Activated CD4-positive, alpha-beta memory T cell treated with anti-CD3 and anti-CD28 coated beads for 36 hours (primary cell): ENCODE results near the gene MIER2. TPM values are rescaled to one million over a fixed set of nuclear protein-coding genes. Genes with fewer than 3 reads are reported as not detected.
"Not testable (repeated sequence)": the region's sequence is repeated elsewhere in the genome, so short reads cannot be mapped to it uniquely, and the experiment has no call there.

ENCODE experiments used
- CTCF ChIA-PET: fragments of 350-600 bp; sonication (Branson Sonifier 250); formaldehyde crosslinking; loops from one replicate; lab custom pipeline; 2021; ENCODE audit warnings: antibody characterized with exemption, inconsistent platforms; lab: Charles Lee
- POLR2A ChIA-PET: fragments of 350-600 bp; sonication (Branson Sonifier 250); formaldehyde crosslinking; loops from one replicate; lab custom pipeline; 2021; ENCODE audit warnings: antibody characterized with exemption; lab: Charles Lee
- DNase-seq: peaks from one replicate; pipeline ENCODE4 v3.0.0-alpha.2; 2020
- H3K27ac Mint-ChIP-seq: one replicate; pipeline ENCODE4 v1.8.0; 2021; ENCODE audit warnings: mixed read lengths
- H3K27me3 Mint-ChIP-seq: one replicate; pipeline ENCODE4 v1.8.0; 2021; ENCODE audit warnings: mixed read lengths
- H3K36me3 Mint-ChIP-seq: one replicate; pipeline ENCODE4 v1.8.0; 2021; ENCODE audit warnings: mixed read lengths
- H3K4me1 Mint-ChIP-seq: one replicate; pipeline ENCODE4 v1.8.0; 2021; ENCODE audit warnings: low read depth, mixed read lengths
- H3K4me3 Mint-ChIP-seq: one replicate; pipeline ENCODE4 v1.8.0; 2021; ENCODE audit warnings: mild to moderate bottlenecking, mixed read lengths
- H3K9me3 Mint-ChIP-seq: one replicate; pipeline ENCODE4 v1.8.0; 2021; ENCODE audit warnings: mixed read lengths
- intact Hi-C: fragments of 100-400 bp; cut with micrococcal nuclease; formaldehyde crosslinking; loops from one replicate; pipeline ENCODE4 v1.15.1; 2023
- total RNA-seq, 2 experiments: library from RNA; stranded (reverse); gene quantifications; one replicate each; pipeline ENCODE4 v1.2.3, GENCODE V29; 2021

The MIER2 gene
- total RNA-seq, 2 experiments from 2014 or later = 22.1 to 23.1 TPM

GRCh38 chr19:281992-282391, 62.6 kb downstream of the MIER2 start:
- Mint-ChIP-seq H3K4me1 (no peaks in the 10 kb centered on the region), H3K4me3 (no peak overlapping the region), H3K27ac (no peak overlapping the region), H3K9me3 (no peaks in the 10 kb centered on the region), H3K36me3 (no peaks in the 10 kb centered on the region), H3K27me3 (peaks cover 23% of the 10 kb centered on the region)
- DNase-seq = no peak
- intact Hi-C loops = no loop called here
- POLR2A ChIA-PET = no interaction called here
- CTCF ChIA-PET = no interaction called here

DNA sequence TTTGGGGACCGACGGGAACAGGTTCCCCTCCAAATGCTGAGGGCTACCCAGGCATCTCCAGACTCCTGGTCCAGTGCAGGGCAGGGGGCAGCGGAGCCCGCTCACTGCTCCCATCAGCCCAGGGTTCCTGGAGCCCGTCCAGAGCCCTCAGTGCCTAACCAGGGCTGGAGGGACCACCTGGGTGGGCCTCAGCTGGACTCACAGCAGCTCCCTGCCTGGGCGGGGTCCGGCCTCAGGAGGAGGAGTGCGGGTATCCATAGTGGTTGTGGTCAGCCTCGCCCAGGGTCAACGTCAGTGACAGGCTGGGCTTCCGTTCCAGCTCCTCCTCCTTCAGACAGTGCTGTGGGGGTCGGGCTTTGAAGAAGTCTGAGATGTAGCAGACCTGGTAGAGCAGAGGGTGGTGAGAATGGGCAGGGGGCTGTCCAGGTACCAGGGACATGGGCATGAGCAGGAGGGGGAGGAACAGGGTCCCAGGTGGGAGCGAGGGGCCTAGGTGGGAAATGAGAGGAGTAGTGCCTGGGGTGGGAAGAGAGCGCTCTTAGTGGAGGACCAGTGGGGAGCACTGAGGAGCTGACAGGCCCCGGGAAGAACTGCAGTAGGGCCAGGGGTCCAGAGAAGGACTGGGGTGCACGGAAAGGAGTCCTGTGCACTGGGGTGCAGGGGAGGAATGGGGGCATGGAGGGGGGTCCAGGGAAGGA, 63.3 kb downstream of the MIER2 start:
- Mint-ChIP-seq H3K4me1 (no peaks in the 10 kb centered on the region), H3K36me3 (no peaks in the 10 kb centered on the region), H3K9me3 (no peaks in the 10 kb centered on the region), H3K27me3 (peaks cover 27% of the 10 kb centered on the region), H3K27ac (no peak overlapping the region), H3K4me3 (no peak overlapping the region)
- intact Hi-C loops = no loop called here
- ChIA-PET CTCF (no interaction called here), POLR2A (no interaction called here)
- no peak for DNase-seq

GRCh38 chr19:280541-281009, 64.0 kb downstream of the MIER2 start:
- ChIA-PET POLR2A (no interaction called here), CTCF (no interaction called here)
- intact Hi-C loops = no loop called here
- no peak for DNase-seq
- H3K27me3 Mint-ChIP-seq = peaks cover 31% of the 10 kb centered on the region
- H3K4me1 Mint-ChIP-seq = no peaks in the 10 kb centered on the region
- no peaks in the 10 kb centered on the region for H3K9me3 Mint-ChIP-seq
- no peaks in the 10 kb centered on the region for H3K36me3 Mint-ChIP-seq
- H3K4me3 Mint-ChIP-seq = no peak overlapping the region
- no peak overlapping the region for H3K27ac Mint-ChIP-seq

GRCh38 chr19:279656-280055, 64.9 kb downstream of the MIER2 start:
- no peak overlapping the region for H3K27ac Mint-ChIP-seq
- H3K4me1 Mint-ChIP-seq = no peaks in the 10 kb centered on the region
- intact Hi-C loops = no loop called here
- H3K36me3 Mint-ChIP-seq = no peaks in the 10 kb centered on the region
- H3K4me3 Mint-ChIP-seq = no peak overlapping the region
- no peak for DNase-seq
- ChIA-PET POLR2A (no interaction called here), CTCF (interaction anchor here (0.7 kb wide), 1 partner anchor 32 kb away, joined by 4 read pairs; no protein-coding TSS in a partner anchor)
- peaks cover 36% of the 10 kb centered on the region for H3K27me3 Mint-ChIP-seq
- H3K9me3 Mint-ChIP-seq = no peaks in the 10 kb centered on the region

DNA sequence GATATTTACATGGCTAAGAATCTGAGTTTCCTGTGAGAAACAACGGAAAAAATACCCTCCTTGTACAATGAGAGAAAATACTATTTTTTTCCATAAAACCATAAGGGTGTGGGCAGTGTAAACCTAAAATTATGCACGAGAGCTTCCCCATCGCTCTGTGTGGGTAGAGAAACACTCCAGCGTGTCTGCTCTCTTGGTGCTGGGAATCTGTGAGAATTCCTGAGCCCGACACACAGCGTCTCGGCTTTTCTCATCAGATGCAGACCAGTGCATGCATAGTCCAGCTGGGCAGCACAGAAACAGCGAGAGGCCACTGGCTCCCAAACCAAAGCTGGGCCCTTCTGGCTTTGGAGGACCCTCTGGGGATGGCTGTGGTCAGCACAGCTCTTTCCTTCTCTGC, 65.4 kb downstream of the MIER2 start:
- no peaks in the 10 kb centered on the region for H3K4me1 Mint-ChIP-seq
- no peaks in the 10 kb centered on the region for H3K36me3 Mint-ChIP-seq
- DNase-seq = no peak
- H3K4me3 Mint-ChIP-seq = no peak overlapping the region
- H3K27ac Mint-ChIP-seq = no peak overlapping the region
- POLR2A ChIA-PET = no interaction called here
- intact Hi-C loops = no loop called here
- H3K27me3 Mint-ChIP-seq = peaks cover 34% of the 10 kb centered on the region
- no peaks in the 10 kb centered on the region for H3K9me3 Mint-ChIP-seq
- CTCF ChIA-PET = interaction anchor here (0.7 kb wide), 1 partner anchor 32 kb away, joined by 4 read pairs; no protein-coding TSS in a partner anchor

GRCh38 chr19:277581-278165, 66.9 kb downstream of the MIER2 start:
- ChIA-PET POLR2A (no interaction called here), CTCF (interaction anchor here (0.6 to 1.4 kb wide), 2 partner anchors 10 to 11 kb away, joined by 3 read pairs; no protein-coding TSS in a partner anchor)
- H3K4me1 Mint-ChIP-seq = no peaks in the 10 kb centered on the region
- H3K36me3 Mint-ChIP-seq = no peaks in the 10 kb centered on the region
- no peak overlapping the region for H3K27ac Mint-ChIP-seq
- DNase-seq = no peak
- peaks cover 34% of the 10 kb centered on the region for H3K27me3 Mint-ChIP-seq
- intact Hi-C loops = no loop called here
- no peak overlapping the region for H3K4me3 Mint-ChIP-seq
- no peaks in the 10 kb centered on the region for H3K9me3 Mint-ChIP-seq

- DNase-seq = no peak
- peaks cover 33% of the 10 kb centered on the region for H3K27me3 Mint-ChIP-seq
- ChIA-PET POLR2A (no interaction called here), CTCF (interaction anchor here (0.6 to 1.4 kb wide), 2 partner anchors 9 to 10 kb away, joined by 3 read pairs; no protein-coding TSS in a partner anchor)
- no peaks in the 10 kb centered on the region for H3K36me3 Mint-ChIP-seq
- H3K4me1 Mint-ChIP-seq = no peaks in the 10 kb centered on the region
- H3K27ac Mint-ChIP-seq = no peak overlapping the region
- H3K9me3 Mint-ChIP-seq = no peaks in the 10 kb centered on the region
- intact Hi-C loops = no loop called here
- no peak overlapping the region for H3K4me3 Mint-ChIP-seq
Measured at GRCh38 chr19:277131-277530, 67.5 kb downstream of the MIER2 start.

DNA sequence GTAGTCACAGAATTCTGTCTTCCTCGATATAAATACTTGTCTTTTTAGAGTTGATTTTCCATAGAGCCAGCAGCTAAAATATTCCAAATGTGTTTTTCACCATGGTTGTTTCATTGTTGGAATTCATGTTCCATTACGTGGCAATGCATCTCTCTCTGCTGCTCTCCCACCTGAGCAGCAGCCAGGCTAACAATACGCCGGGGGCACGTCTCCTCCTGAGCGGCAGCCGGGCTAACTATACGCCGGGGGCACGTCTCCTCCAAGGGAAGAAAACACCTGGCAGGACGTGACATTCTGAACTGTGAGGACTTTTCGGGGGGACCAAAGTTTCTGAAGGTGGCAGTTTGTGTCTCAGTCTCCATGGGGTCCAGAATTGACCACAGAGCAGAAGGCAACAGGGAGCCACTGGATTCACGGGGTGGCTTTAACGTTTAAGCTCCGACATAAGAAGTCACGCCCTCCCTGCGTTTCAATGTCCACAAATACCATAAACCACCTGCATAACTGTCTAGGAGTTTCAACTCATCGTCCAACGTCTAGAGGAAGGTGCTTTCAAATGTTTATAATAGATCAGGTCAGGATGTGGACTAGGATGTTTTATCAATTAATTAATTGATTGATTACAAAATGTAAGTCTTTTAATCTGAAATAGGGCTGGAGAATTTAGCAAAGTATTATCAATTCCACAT, 68.5 kb downstream of the MIER2 start:
- H3K4me1 Mint-ChIP-seq = no peaks in the 10 kb centered on the region
- H3K36me3 Mint-ChIP-seq = no peaks in the 10 kb centered on the region
- H3K27ac Mint-ChIP-seq = no peak overlapping the region
- no peak overlapping the region for H3K4me3 Mint-ChIP-seq
- CTCF ChIA-PET = interaction anchor here (1.4 kb wide), 1 partner anchor 8 kb away, joined by 3 read pairs; no protein-coding TSS in a partner anchor
- POLR2A ChIA-PET = no interaction called here
- H3K9me3 Mint-ChIP-seq = no peaks in the 10 kb centered on the region
- H3K27me3 Mint-ChIP-seq = peaks cover 41% of the 10 kb centered on the region
- intact Hi-C loops = no loop called here
- DNase-seq = no peak

DNA sequence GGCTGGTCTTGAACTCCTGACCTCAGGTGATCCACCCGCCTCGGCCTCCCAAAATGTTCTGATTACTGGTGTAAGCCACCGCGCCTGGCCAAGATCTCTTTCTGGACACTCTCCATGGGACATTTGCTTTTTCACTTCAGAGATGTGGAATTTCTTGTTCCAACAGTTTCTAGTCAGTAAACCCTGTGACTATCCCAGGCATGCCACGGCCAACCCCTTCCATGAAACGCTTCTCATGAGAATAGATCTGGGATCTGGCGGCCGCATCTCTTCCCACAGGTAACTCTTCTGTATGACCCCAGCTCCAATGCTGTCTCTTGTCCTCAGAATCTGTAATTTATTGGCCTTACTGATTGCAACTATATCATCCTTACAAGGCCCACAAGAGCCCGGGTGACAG, 69.6 kb downstream of the MIER2 start:
- intact Hi-C loops = no loop called here
- H3K36me3 Mint-ChIP-seq = no peaks in the 10 kb centered on the region
- peaks cover 42% of the 10 kb centered on the region for H3K27me3 Mint-ChIP-seq
- ChIA-PET CTCF (no interaction called here), POLR2A (no interaction called here)
- H3K9me3 Mint-ChIP-seq = no peaks in the 10 kb centered on the region
- no peak overlapping the region for H3K27ac Mint-ChIP-seq
- no peak for DNase-seq
- no peaks in the 10 kb centered on the region for H3K4me1 Mint-ChIP-seq
- H3K4me3 Mint-ChIP-seq = no peak overlapping the region

DNA sequence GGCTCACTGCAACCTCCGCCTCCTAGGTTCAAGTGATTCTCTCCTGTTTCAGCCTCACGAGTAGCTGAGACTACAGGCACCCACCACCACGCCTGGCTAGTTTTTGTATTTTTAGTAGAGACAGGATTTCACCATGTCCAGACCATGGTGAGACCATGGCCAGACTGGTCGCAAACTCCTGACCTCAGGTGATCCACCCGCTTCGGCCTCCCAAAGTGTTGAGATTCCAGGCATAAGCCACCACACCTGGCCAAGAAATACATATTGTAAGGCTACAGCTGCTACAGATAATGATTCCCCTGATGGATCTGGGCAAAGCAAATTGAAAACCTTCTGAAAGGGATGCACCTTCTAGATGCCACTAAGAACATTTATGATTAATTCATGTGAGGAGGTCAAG, 71.2 kb downstream of the MIER2 start:
- peaks cover 42% of the 10 kb centered on the region for H3K27me3 Mint-ChIP-seq
- no peaks in the 10 kb centered on the region for H3K36me3 Mint-ChIP-seq
- H3K4me3 Mint-ChIP-seq = no peak overlapping the region
- CTCF ChIA-PET = interaction anchor here (1.0 kb wide), 1 partner anchor 23 kb away, joined by 3 read pairs; no protein-coding TSS in a partner anchor
- no peak overlapping the region for H3K27ac Mint-ChIP-seq
- H3K4me1 Mint-ChIP-seq = no peaks in the 10 kb centered on the region
- no peak for DNase-seq
- POLR2A ChIA-PET = no interaction called here
- intact Hi-C loops = no loop called here
- no peaks in the 10 kb centered on the region for H3K9me3 Mint-ChIP-seq

DNA sequence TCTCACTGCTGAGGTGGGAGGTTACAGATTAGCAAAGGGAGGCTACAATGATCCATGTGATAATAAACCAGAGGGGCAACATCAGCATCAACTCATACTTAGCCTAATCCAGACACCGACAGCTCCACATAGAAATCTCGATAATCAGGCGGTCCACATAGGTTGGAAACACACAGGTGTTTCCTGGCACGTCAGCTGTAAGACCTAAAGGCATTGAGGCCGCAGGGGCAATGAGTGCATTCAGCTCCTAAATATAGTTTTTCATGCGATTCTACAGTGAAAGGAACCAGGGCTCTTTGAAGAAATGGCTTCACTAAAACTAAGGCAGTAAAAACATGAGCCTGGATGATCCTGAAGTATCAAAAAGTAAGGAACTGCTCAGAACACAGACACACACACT, 72.7 kb downstream of the MIER2 start:
- no peak for DNase-seq
- H3K4me3 Mint-ChIP-seq = no peak overlapping the region
- peaks cover 5% of the 10 kb centered on the region for H3K4me1 Mint-ChIP-seq
- POLR2A ChIA-PET = no interaction called here
- CTCF ChIA-PET = interaction anchor here (0.8 kb wide), 1 partner anchor 22 kb away, joined by 4 read pairs; no protein-coding TSS in a partner anchor
- intact Hi-C loops = no loop called here
- peaks cover 37% of the 10 kb centered on the region for H3K27me3 Mint-ChIP-seq
- H3K36me3 Mint-ChIP-seq = no peaks in the 10 kb centered on the region
- H3K9me3 Mint-ChIP-seq = no peaks in the 10 kb centered on the region
- H3K27ac Mint-ChIP-seq = no peak overlapping the region

DNA sequence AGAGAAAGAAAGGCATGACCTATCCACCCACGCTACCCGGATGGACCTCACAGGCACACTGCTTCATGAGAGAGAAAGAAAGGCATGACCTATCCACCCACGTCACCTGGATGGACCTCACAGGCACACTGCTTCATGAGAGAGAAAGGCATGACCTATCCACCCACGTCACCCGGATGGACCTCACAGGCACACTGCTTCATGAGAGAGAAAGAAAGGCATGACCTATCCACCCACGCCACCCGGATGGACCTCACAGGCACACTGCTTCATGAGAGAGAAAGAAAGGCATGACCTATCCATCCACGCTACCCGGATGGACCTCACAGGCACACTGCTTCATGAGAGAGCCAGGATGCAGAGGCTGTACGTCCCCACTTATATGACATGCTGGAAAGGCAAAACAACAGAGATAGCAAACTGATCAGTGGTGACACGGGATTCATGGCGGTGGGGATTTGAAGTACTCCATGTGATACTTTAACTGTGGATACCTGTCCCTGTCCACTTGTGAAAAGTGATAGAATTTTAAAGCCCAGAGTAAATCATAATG, 73.8 kb downstream of the MIER2 start:
- H3K4me1 Mint-ChIP-seq, intact Hi-C loops, H3K27ac Mint-ChIP-seq, CTCF ChIA-PET, POLR2A ChIA-PET, H3K4me3 Mint-ChIP-seq, H3K9me3 Mint-ChIP-seq, DNase-seq, H3K36me3 Mint-ChIP-seq: not testable (repeated sequence)
- peaks cover 40% of the 10 kb centered on the region for H3K27me3 Mint-ChIP-seq
